GM23248 (cell line): ENCODE measurements around the gene DPYD. TPM values are rescaled to one million over a fixed set of nuclear protein-coding genes. Genes with fewer than 3 reads are reported as not detected.

Experiments used
- DNase-seq: peaks from one replicate; pipeline ENCODE4 v3.0.0-alpha.2; 2015
- H2AFZ ChIP-seq: fragments of 200-600 bp; sonication (generic); 2 replicates; pipeline ENCODE4 v1.6.1; 2016; ENCODE audit warnings: antibody characterized with exemption
- H3F3A ChIP-seq: fragments of 200-600 bp; sonication (generic); 2 replicates; pipeline ENCODE4 v1.6.1; 2016; ENCODE audit warnings: mild to moderate bottlenecking, antibody characterized with exemption, mixed run types; ENCODE audit not compliant: insufficient read depth
- H3K27ac ChIP-seq: fragments of 200-600 bp; sonication (generic); 2 replicates; pipeline ENCODE4 v1.5.1; 2016; ENCODE audit warnings: mild to moderate bottlenecking
- H3K27me3 ChIP-seq: fragments of 200-600 bp; sonication (generic); replicated peaks from 2 replicates; pipeline ENCODE4 v1.6.1; 2016; ENCODE audit warnings: mild to moderate bottlenecking; ENCODE audit not compliant: insufficient read depth
- H3K36me3 ChIP-seq: fragments of 200-600 bp; sonication (generic); 2 replicates; pipeline ENCODE4 v1.6.1; 2016; ENCODE audit warnings: low read depth, mild to moderate bottlenecking
- H3K4me1 ChIP-seq: fragments of 200-600 bp; sonication (generic); 2 replicates; pipeline ENCODE4 v1.6.1; 2016; ENCODE audit warnings: mild to moderate bottlenecking; ENCODE audit not compliant: insufficient read depth
- H3K4me2 ChIP-seq: fragments of 200-600 bp; sonication (generic); one replicate; pipeline ENCODE4 v1.6.1; 2016; ENCODE audit warnings: mild to moderate bottlenecking; ENCODE audit not compliant: unreplicated experiment
- H3K4me3 ChIP-seq: fragments of 200-600 bp; sonication (generic); 2 replicates; pipeline ENCODE4 v1.5.1; 2016; ENCODE audit warnings: mild to moderate bottlenecking
- H3K79me2 ChIP-seq: fragments of 200-600 bp; sonication (generic); 2 replicates; pipeline ENCODE4 v1.6.1; 2016; ENCODE audit warnings: mild to moderate bottlenecking; ENCODE audit not compliant: insufficient read depth
- H3K9ac ChIP-seq: fragments of 200-600 bp; sonication (generic); 2 replicates; pipeline ENCODE4 v1.6.1; 2016; ENCODE audit warnings: mild to moderate bottlenecking
- H3K9me2 ChIP-seq: fragments of 200-600 bp; sonication (generic); 2 replicates; pipeline ENCODE4 v1.6.1; 2016; ENCODE audit warnings: mixed run types, mild to moderate bottlenecking, moderate library complexity; ENCODE audit not compliant: insufficient read depth
- H3K9me3 ChIP-seq: fragments of 200-600 bp; sonication (generic); one replicate; pipeline ENCODE4 v1.6.1; 2017; ENCODE audit warnings: low read depth
- H4K20me1 ChIP-seq: fragments of 200-600 bp; sonication (generic); 2 replicates; pipeline ENCODE4 v1.6.0; 2016; ENCODE audit not compliant: insufficient read depth
- EZH2 ChIP-seq: fragments of 200-600 bp; sonication (generic); IDR thresholded peaks from 2 replicates; pipeline ENCODE4 v1.6.1; 2018; ENCODE audit warnings: antibody characterized with exemption, mild to moderate bottlenecking; ENCODE audit not compliant: insufficient read depth, poor library complexity, severe bottlenecking
- EZH2phosphoT487 ChIP-seq: fragments of 200-600 bp; sonication (generic); IDR thresholded peaks from 2 replicates; pipeline ENCODE4 v1.6.1; 2018; ENCODE audit warnings: antibody characterized with exemption, moderate library complexity, mild to moderate bottlenecking, low read depth; ENCODE audit not compliant: insufficient read depth
- WGBS, 2 experiments: methylation state at CpG; one replicate each; pipeline ENCODE4 v1.1.6; 2015 to 2017; ENCODE audit warnings: low lambda C conversion rate in 2 of 2, low coverage in 1 of 2; ENCODE audit errors: missing lambda C conversion rate in 2 of 2; 5-methylcytosine and 5-hydroxymethylcytosine counted together
- in situ Hi-C: fragments of 300-500 bp; cut with MboI; formaldehyde crosslinking; loops from 2 replicates; pipeline ENCODE4 v1.15.0; 2020
- polyA plus RNA-seq: library from polyadenylated mRNA; unstranded; fragments of >200 nt; fragmentation: Nextera tagmentation; extraction: Ambion mirVana; gene quantifications from 2 replicates; pipeline ENCODE4 v1.2.1, GENCODE V29; 2016
- total RNA-seq: library from RNA; depleted of rRNA; stranded (reverse); fragments of >200 nt; shearing (Covaris generic); gene quantifications from 2 replicates; pipeline ENCODE4 v1.2.3, GENCODE V29; 2014

Gene DPYD
- total and polyA plus RNA-seq, 2 experiments from 2014 or later, result 38.4 to 70.7 TPM

DNA sequence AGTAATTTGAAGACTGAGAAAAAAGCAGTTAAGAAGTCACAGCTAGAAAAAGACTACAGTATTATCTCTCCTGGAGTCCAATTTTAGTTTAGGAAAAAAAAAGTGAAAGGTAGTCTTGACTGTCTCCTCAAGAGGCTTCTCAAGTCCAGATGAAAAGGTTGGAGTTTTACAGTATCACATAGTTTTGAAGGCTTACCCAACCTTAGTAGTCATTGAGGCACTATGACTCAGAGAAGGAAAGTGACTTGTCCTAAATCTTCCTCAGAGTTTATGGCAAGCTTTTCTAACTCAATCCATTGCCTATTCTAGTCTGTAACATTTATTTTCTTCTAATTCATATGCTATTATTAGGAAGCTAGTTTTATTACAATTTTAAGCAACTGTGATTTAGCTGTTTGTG is 174.9 kb downstream of the DPYD start:
- no peaks in the 10 kb centered on the region for H3K27me3 ChIP-seq
- no peak overlapping the region for H3K4me2 ChIP-seq
- peaks cover 10% of the 10 kb centered on the region; the same call in 1 of the 2 replicates for H3K4me1 ChIP-seq
- H3K4me3 ChIP-seq, result no peak overlapping the region
- no peak overlapping the region for H3K9ac ChIP-seq
- H3K36me3 ChIP-seq, result no peaks in the 10 kb centered on the region
- H3K9me2 ChIP-seq, result no peaks in the 10 kb centered on the region
- TF ChIP-seq EZH2, result no peak
- TF ChIP-seq EZH2phosphoT487, result no peak
- in situ Hi-C loops, result no loop called here
- H4K20me1 ChIP-seq, result no peaks in the 10 kb centered on the region
- H3F3A ChIP-seq, result no peaks in the 10 kb centered on the region
- no peak overlapping the region for H2AFZ ChIP-seq
- peak; percentile 72 for DNase-seq
- H3K9me3 ChIP-seq, result no peaks in the 10 kb centered on the region
- no peak overlapping the region for H3K27ac ChIP-seq
- peaks cover 4% of the 10 kb centered on the region; the same call in 1 of the 2 replicates for H3K79me2 ChIP-seq

DNA sequence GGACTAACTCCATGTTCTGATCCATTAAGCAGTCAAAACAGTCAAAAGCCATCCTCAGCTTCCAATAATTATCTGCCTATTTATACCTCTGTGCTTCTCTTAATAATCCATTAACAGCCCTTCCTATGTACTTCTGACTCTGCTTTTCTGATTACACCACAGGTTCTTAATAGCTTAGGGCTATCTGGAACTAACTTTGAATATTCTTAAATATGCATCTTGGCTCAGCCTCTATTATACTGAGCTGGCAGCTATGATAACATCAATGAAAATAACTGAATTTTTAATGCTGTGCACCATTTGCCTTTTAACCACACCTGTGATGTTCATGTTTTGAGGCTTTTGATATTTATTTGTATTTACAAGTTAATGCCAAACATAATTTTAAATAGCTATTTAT is 175.9 kb downstream of the DPYD start:
- Histone ChIP-seq H3K9me3 (no peaks in the 10 kb centered on the region), H3K4me3 (no peak overlapping the region), H3K27ac (no peak overlapping the region), H3K4me2 (no peak overlapping the region), H2AFZ (no peak overlapping the region), H3K9ac (no peak overlapping the region), H3K36me3 (no peaks in the 10 kb centered on the region), H3K79me2 (peaks cover 4% of the 10 kb centered on the region; the same call in 1 of the 2 replicates), H3K4me1 (peaks cover 14% of the 10 kb centered on the region), H4K20me1 (no peaks in the 10 kb centered on the region), H3K27me3 (no peaks in the 10 kb centered on the region), H3K9me2 (no peaks in the 10 kb centered on the region), H3F3A (no peaks in the 10 kb centered on the region)
- no peak for DNase-seq
- TF ChIP-seq EZH2 (no peak), EZH2phosphoT487 (no peak)
- in situ Hi-C loops, result no loop called here

DNA sequence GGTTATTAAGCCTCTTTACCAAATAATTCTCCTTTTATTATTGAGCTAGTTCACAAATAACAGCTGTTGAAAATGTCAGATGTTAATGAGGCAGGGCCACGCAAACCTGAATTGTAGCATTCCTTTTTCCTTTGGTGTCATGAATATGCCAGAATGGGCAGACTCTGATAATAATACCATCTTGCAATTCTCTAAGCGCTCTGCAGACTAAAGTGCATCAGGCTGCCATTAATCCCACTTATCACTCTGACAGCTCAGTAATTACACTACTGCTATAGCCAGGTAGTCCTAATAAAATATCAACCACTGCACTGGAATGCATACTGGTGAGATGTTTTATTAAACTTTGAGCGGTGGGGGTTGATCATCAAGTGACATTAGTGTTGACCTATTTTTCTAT is 177.7 kb downstream of the DPYD start:
- TF ChIP-seq EZH2phosphoT487 (no peak), EZH2 (no peak)
- Histone ChIP-seq H3K9me2 (no peaks in the 10 kb centered on the region; the same call in 1 of the 2 replicates), H3K36me3 (no peaks in the 10 kb centered on the region)

DNA sequence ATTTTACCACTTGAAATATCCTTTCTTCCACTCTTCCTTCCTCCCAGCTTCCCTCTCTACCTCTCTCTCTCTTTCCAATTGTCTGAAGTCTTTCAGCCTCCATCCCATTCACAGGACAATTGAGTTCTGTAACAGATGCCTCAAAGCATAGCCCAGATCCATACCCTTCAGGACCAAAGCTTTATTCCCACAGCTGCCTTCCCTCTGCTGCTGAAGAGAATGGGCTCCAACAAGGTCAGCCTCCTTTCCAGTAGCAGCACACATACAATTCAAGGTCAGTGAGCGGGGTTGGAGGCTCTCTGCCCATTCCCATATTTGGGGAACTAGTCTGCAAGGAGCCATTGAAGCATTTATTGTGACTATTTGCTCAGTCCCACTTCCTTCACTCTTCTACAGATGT is 179.9 kb downstream of the DPYD start:
- peaks cover 16% of the 10 kb centered on the region for H3K4me1 ChIP-seq
- no peak for TF ChIP-seq EZH2phosphoT487
- no peak for TF ChIP-seq EZH2
- WGBS, 2 experiments, result 96 to 100% methylated on average over 1 of the region's 1 CpG
- H3K9ac ChIP-seq, result no peak overlapping the region
- no peak overlapping the region for H3K27ac ChIP-seq
- H3K27me3 ChIP-seq, result no peaks in the 10 kb centered on the region
- in situ Hi-C loops, result no loop called here
- peaks cover 4% of the 10 kb centered on the region; the same call in 1 of the 2 replicates for H3K79me2 ChIP-seq
- H3F3A ChIP-seq, result no peaks in the 10 kb centered on the region
- no peaks in the 10 kb centered on the region for H3K36me3 ChIP-seq
- no peak overlapping the region for H3K4me3 ChIP-seq
- no peaks in the 10 kb centered on the region; the same call in 1 of the 2 replicates for H3K9me2 ChIP-seq
- H2AFZ ChIP-seq, result no peak overlapping the region
- no peak overlapping the region for H3K4me2 ChIP-seq
- no peak for DNase-seq
- H4K20me1 ChIP-seq, result no peaks in the 10 kb centered on the region
- H3K9me3 ChIP-seq, result no peaks in the 10 kb centered on the region

More for the DNA sequence above, 177.7 kb downstream of the DPYD start:
- Histone ChIP-seq H3K27ac (no peak overlapping the region), H2AFZ (no peak overlapping the region), H3F3A (no peaks in the 10 kb centered on the region), H3K4me2 (no peak overlapping the region), H3K9ac (no peak overlapping the region), H3K4me1 (peaks cover 21% of the 10 kb centered on the region), H3K79me2 (peaks cover 4% of the 10 kb centered on the region; the same call in 1 of the 2 replicates), H3K27me3 (no peaks in the 10 kb centered on the region), H3K9me3 (no peaks in the 10 kb centered on the region), H4K20me1 (no peaks in the 10 kb centered on the region), H3K4me3 (no peak overlapping the region)
- in situ Hi-C loops, result no loop called here
- WGBS, 2 experiments, result 96% methylated on average over 3 of the region's 3 CpGs
- no peak for DNase-seq

DNA sequence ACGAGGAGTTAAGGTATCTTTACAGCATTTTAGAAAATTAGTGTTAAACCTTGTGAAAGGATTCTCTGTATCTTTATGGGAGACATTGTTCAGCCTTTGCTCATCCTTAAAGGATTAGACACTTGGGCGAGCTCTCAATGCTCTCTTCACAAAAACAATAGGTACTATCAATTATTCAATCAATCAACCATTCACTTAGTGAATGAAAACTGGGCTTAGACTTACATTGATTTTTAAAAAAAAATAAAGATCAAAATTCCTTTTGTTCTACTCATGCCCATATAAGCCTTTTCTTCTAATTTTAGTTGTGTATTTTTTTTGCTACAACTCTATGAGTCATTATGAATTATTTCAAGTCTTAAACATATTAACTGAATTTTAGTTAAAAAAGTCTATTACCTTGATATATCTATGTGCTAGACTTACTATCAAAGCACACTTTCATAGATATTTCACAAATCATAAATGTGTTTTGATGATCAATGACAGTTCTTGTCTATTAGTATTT is 181.2 kb downstream of the DPYD start:
- in situ Hi-C loops, result no loop called here
- WGBS, 2 experiments, result 97 to 100% methylated on average over 2 of the region's 2 CpGs

More for the DNA sequence above, 181.2 kb downstream of the DPYD start:
- H3K27me3 ChIP-seq, result no peaks in the 10 kb centered on the region
- H3K9ac ChIP-seq, result no peak overlapping the region
- peak; percentile 52 for DNase-seq
- no peak overlapping the region for H3K27ac ChIP-seq
- H3F3A ChIP-seq, result no peaks in the 10 kb centered on the region
- H3K4me3 ChIP-seq, result no peak overlapping the region
- no peaks in the 10 kb centered on the region for H4K20me1 ChIP-seq
- TF ChIP-seq EZH2 (no peak), EZH2phosphoT487 (no peak)
- no peaks in the 10 kb centered on the region for H3K36me3 ChIP-seq
- H3K9me3 ChIP-seq, result no peaks in the 10 kb centered on the region
- H3K4me2 ChIP-seq, result peak overlapping the region; percentile 45
- no peaks in the 10 kb centered on the region; the same call in 1 of the 2 replicates for H3K9me2 ChIP-seq
- peaks cover 4% of the 10 kb centered on the region; the same call in 1 of the 2 replicates for H3K79me2 ChIP-seq
- no peak overlapping the region for H2AFZ ChIP-seq
- H3K4me1 ChIP-seq, result peaks cover 11% of the 10 kb centered on the region
